GM10847 (cell line): ENCODE measurements around the gene FAM53A.

Source experiments
- POLR2A ChIP-seq: IDR thresholded peaks from 2 replicates; pipeline ENCODE4 v1.6.1; 2011; ENCODE audit not compliant: insufficient read length; ENCODE audit errors: extremely low read depth

The FAM53A gene

DNA sequence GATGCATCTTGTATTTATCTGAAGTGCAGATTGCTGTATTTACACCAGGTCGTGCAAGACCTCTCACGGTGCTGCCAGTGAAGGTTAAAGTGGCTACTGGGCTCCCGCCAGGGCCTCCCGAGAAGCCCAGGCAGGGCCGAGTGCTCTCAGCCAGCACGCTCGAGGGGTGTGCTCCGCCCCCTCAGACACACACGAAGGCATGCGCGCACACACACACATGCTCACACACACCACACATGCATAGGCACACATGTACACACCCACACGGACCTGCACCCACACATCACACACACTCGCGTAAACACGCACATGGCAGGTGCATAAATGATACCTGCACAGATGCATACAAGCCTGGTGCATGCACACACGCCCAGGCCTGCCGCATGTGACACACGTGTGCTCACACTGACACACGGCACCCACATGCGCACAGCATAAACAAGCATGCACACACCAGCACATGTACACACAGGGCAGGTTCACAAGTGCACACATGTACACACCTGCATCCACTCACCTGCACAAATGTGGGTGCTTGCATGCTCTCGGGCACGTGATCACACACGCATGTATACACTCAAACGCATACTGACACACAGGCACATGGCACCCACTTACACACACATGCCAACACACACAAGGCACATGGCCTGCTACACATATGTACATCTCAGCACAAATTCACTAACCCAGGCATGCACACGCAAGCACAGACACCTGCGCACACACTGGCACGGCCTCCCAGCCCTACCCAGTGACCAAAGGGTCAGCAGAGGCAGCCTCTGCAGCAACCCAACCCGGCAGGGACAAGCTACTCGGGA, 71.6 kb downstream of the FAM53A start:
- TF ChIP-seq POLR2A: no peak

DNA sequence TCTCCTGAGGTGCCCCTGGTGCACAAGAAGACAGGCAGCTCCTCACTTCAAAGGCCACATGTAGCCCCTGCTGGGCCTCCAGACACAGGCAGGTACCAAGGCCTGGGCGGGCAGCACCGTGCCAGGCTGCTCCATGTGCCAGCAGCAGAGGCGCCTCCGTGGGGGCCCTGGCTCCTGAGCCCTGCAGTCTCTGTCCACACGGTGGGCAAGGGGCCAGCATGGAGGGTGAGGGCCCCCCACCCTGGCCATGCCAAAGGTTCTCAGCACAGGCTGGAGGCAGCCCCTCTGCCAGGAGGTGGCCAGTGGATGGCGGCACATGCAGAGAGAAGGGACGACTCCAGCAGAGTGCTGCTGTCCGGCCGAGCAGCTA, 72.6 kb downstream of the FAM53A start:
- TF ChIP-seq POLR2A: no peak

DNA sequence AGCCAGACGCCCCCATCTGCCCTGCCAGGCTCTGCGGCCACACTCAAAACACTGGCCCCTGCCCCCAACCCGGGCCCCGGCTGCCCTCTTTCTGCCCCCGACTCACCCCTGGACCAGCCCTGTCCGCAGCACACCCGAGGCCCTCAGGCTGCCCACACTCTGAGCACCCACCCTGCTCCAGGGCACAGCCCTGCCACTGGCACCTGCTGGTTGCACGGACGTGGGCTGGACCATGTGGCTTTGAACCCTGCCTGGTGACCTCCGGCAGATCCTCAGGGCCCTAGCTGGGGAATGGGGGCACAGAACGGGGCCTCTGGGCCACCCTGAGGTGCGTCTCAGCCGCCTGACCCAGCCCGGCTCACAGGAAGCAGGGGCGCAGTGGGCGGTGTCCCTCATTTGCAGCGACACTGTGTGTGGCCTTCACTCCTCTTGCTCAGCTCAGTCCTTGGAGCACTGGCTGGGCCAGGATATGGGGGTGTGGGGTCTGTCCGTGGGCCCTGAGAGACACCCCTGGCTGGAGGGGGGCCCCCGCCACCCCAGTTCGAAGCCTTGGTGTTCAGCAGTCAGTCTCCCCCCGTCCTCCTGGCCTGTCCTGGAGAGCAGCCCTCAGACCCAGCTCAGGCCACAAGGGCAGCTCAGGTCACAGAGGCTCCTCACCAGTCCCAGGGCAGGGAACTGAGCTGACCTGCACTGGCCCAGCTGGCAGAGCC, 73.2 kb downstream of the FAM53A start:
- TF ChIP-seq POLR2A: no peak

DNA sequence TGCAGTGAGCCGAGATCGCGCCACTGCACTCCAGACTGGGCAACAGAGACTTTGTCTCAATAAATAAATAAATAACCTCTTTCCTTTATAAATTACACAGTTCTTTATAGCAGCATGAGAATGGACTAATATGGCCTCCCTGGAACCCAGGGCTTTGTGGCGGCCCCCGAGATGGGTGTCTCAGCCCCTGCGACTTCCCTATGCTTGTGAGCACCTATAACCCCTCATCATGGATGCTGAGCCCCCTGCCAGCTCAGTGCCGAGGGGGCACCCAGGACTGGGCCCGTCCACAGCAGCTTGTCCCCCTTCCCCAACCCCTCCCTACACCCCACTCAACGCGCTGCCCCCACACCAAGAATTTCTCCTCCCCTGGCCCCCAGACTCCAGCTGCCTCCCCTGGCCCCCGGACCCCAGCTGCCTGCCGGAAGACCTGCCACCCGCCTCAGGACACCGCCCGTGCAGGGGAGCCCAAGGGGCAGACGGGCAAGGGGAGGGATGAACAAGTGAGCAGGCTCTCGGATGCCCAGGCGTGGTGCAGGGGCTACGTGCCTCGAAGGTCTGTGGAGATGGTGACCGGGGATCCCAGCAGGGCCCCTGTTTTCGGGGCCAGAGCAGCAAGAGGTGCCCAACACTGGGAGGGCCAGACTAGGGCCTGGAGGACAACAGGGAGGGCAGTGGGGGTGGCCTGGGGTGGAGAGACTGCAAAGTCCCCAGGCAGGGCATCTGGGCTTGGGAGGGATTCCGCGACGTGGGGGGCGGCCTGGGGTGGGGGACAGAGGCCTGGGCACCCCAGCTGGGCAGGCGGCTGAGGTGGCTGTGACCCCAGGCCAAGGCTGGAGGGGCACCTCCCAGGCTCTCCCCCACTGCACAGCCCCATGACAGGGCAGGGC, 74.0 kb downstream of the FAM53A start:
- TF ChIP-seq POLR2A: no peak

DNA sequence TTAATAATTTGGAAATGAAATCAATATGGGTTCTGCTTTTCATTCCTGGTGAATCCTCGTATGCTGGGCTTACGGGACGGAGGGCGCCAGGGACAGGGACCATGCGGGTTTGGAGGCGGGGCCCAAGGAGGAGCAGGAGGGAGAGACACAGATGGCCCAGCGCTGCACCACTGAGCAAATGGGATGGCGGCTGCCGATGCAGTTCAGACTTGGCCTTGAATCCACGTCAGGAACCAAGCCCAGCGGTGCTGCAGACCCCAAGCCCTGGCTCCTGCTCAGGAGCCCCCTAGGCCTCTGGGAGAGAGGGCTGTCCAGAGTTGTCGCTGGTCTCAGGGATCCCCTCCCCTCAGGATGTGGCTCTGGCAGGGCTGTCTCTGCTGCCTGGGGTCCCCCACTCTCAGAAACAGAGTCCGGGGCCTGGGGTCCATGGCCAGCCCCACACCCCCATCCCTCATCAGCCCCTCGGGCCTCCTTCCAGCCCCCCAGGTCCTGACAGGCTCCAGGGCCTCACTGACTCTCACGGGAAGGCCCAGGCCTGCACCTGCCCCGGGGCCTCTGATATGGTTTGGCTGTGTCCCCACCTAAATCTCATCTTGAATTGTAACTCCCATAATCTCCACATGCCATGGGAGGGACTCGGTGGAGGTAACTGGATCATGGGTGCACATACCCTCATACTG, 75.2 kb downstream of the FAM53A start:
- TF ChIP-seq POLR2A: no peak

DNA sequence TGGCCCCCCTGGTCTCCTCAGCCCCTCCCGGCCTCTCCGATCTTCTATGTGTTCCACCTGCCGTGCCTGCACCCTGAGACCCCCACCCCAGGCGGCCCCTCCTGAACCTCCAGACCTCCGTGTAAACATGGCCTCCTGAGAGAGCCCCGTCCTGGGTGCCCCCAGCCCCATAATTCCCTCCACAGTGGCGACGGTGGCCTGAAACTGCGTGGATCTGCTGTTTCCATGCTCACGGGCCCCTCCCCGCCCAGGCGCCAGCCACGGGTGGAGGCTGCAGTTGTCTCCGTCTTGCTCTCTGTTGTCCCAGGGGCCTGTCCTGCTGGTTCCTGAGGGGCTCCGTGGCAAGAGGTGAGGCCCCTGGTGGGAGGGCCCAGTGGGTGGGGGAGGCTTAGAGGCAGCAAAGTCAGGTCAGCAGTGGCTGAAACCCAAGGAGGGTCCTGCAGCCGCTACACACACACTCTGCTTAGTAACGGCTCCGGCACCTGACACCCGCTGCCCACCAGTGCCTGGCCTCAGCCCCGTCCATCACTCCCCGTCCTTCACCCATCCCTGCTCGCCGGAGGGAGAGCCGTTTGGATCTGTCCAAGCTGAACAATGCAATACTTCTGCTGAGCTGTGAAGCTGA, 75.8 kb downstream of the FAM53A start:
- TF ChIP-seq POLR2A: no peak

DNA sequence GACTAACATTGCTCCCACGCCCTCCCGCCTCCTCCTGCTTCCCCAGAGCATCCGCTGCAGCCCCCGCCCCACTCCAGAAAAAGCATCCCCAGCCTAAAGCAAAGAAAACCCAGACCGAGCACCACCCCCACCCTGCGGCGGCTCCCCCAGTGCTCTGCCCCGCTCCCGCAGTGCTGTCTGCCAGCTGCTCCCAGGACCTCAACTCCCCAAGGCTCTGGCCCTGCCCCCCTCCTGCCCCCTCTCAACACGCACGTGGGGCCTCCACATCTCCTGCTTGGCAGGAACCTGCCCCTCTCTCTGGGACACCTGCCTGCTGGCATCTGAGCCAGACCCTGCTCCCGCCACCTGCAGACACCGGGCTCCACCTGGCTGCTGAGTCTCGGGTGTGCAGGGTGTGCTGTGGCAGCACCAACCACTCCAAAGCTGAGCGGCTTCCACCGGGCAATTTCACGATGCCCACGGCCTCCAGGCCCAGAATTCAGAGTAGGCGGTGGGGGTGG, 79.4 kb downstream of the FAM53A start:
- no peak for TF ChIP-seq POLR2A

DNA sequence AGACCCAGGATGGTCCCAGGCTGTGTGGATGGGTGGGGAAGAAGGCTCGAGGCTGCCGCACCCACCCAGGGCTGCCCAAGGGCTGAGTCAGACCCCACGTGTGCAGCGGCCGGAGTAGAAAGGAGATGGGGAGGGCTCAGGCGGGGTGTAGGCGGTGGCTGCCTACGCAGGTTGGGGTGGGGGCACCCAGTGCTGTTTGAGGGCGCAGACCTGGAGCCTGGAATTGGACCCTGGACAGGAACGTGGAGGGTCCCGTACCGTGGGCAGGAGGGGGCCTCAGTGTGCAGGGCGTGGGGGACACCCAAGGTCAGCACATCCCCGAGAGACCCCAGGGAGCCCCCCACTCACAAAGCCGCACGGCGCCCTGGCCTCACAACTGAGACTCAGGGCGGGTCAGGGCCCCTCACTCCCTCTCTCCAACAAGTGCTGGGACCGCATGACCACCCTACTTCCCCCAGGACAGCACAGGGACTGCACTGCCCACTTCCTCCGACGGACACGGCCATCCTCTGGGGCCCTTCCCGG, 79.9 kb downstream of the FAM53A start:
- no peak for TF ChIP-seq POLR2A

DNA sequence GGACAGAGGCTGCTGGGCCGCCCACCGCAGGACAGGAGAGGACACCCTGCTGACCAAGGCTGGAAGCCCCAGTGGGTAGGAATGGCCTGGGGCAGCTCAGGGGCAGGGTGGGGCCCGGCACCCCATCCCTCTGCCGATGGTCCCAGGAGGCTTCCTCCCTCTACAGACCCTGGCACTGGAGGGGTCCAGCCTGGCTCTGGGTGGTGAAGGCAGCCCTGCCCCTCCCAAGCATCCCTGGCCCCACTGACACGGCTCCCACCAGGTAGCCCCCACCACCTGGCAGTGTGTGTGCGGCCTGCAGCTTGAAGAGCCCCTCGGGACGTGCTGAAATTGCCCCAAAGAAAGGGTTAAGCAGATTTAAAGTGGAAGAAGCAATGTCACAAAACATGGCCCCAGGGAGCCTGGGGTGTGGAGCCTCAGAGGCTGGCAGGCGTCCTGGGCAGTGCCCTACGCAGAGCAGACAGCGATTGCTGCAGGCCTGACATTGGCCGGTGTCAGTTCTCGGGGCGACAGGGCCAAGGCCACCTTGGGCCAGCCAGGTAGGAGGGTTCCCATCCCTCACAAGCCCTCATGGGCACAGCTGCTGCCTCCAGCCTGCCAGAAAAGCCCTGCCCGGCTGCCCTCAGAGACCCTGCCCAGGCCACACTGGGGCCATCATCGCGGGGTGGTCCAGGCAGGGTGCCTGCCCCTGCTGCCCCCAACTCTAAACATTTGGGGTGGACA, 80.5 kb downstream of the FAM53A start:
- no peak for TF ChIP-seq POLR2A

DNA sequence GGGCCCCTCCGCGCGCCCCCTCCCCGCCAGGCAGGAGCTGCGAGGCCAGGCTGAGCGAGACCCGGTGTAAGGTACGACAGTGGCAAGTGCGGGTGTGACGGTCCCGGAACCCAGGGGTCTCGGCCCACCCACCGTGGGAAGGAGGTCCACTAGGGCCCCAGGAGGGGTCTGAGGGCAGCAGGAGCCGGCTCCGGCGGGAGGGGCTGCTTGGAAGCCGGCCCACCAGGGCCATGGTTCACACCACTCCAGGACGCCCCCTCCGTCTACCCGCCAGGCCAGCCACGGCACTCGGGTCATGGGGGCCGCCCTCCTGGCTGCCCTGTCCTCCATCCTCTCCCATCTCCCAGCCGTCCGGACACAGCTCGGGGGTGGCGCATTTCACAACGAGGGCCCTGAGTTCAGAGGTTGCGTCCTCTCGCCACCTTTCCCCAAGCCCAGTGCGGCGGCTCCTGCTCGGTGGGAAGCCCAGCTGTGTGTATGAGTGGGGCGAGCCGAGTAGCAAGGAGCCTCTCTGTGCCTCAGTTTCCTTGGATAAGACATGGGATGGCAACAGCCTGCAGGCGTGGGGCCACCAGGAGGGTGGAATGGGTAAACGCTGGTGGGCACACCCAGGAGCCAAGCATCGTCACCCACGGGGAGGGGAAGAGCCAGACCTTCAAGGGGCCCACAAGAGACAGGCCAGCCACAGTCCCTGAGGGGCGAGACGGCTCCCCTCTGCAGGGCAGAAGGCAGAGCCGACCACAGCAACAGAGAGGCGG, 81.3 kb downstream of the FAM53A start:
- no peak for TF ChIP-seq POLR2A

DNA sequence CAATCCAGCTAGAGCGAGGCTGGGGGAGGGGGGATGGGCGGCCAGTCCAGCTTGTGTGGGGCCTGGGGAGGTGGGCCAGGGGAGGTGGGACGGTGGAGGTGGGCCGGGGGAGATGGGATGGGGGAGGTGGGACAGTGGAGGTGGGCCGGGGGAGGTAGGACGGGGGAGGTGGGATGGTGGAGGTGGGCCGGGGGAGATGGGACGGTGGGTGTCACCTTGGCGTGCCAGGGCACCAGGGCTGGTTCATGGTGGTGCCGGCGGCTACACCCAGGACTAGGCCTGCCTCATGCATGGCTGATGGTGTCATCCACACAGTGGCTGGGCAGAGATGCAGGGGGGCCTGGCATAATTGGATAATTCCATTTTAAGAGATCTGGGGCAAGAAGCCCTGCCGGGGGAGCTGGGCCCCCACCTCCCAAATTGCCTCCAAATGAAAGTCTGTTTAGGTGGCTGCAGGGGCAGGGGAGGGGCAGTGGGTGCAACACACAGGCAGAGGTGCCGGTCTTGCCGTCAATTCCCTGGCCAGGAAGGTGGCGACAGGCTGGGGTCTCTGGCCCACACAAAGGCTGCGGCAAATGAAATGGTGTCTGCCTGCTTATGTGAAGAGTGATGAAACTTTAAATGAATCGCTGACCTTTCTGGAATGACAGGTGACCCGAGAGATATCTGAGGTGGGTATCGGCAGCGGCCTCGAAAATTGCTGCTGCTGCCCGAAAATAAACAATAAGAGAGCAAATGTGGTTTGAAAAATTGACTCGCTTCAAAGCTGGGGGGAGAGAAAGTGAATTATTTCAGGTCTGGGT, 82.1 kb downstream of the FAM53A start:
- TF ChIP-seq POLR2A: no peak

DNA sequence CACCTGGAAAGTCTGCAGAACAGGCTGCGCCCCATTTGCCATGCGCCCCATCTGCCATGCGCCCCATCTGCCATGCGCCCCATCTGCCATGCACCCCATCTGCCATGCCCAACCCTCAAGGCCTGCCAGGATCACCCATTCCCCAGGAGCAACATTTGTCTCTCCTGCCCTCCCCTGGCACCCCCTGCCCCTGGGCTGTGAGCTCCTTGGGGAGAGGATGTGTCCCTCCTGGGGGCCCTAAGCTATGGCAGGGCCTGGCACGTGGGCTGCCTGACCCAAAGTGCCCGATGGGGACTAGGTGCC, 82.6 kb downstream of the FAM53A start:
- no peak for TF ChIP-seq POLR2A
